ENCODE data around the gene SGPL1. TPM values are rescaled to one million over a fixed set of nuclear protein-coding genes. Genes with fewer than 3 reads are reported as not detected.

The SGPL1 gene
- total RNA-seq, 1 experiment from 2014 or later: 93.8 TPM

DNA sequence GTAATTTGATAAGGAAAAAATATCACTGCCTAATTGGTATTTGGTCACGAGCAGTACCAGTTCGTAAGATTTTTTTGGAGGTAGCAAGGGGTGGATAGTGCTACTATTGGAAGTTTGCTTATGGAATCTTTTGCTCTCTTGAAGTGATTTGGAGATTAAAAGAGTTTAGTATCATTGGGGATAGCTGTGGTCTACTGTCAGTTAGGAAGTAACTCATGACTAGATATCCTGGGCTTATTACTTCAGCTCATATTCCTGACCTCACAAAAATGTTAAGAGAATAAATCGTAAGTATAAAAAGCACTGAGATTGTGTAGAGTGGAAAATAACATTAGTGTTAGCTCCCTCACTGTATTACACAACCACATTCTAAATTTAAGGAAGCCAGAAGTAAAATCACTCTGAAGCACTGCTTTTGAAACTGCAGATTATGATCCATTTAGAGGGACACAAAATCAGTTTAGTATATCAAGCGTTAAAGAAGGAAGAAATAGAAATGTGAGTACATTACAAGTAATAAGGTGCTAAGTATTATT, 22.6 kb downstream of the SGPL1 start:
- ChIA-PET POLR2A (interaction anchor here (1.0 kb wide), 1 partner anchor 22 kb away, joined by 4 read pairs; no protein-coding TSS in a partner anchor), CTCF (no interaction called here)
- no peak overlapping the region for H3K27ac Mint-ChIP-seq (ENCODE audit: low read depth, unreplicated experiment)
- intact Hi-C loops (cut with micrococcal nuclease): no loop called here
- no peaks in the 10 kb centered on the region for H3K9me3 Mint-ChIP-seq (ENCODE audit: unreplicated experiment)
- H3K4me3 Mint-ChIP-seq (ENCODE audit: unreplicated experiment): no peak overlapping the region
- H3K27me3 Mint-ChIP-seq (ENCODE audit: insufficient read depth, unreplicated experiment): no peaks in the 10 kb centered on the region
- no peak for DNase-seq (ENCODE audit: unreplicated experiment)
- peaks cover 11% of the 10 kb centered on the region for H3K4me1 Mint-ChIP-seq (ENCODE audit: insufficient read depth, unreplicated experiment)
- no TSS peak for BruUV-seq (replicated peaks)
- H3K36me3 Mint-ChIP-seq (ENCODE audit: insufficient read depth, unreplicated experiment): peaks cover 24% of the 10 kb centered on the region
- TF ChIP-seq CTCF (IDR thresholded peaks at IDR 0.05; ENCODE audit: unreplicated experiment): no peak

GRCh38 chr10:70840836-70841235, 25.1 kb downstream of the SGPL1 start:
- Mint-ChIP-seq H3K27ac (ENCODE audit: low read depth, unreplicated experiment) (no peak overlapping the region), H3K36me3 (ENCODE audit: insufficient read depth, unreplicated experiment) (peaks cover 32% of the 10 kb centered on the region), H3K4me3 (ENCODE audit: unreplicated experiment) (no peak overlapping the region), H3K27me3 (ENCODE audit: insufficient read depth, unreplicated experiment) (no peaks in the 10 kb centered on the region), H3K4me1 (ENCODE audit: insufficient read depth, unreplicated experiment) (peaks cover 9% of the 10 kb centered on the region), H3K9me3 (ENCODE audit: unreplicated experiment) (no peaks in the 10 kb centered on the region)
- no peak for DNase-seq (ENCODE audit: unreplicated experiment)
- no peak for TF ChIP-seq CTCF (IDR thresholded peaks at IDR 0.05; ENCODE audit: unreplicated experiment)
- POLR2A ChIA-PET: no interaction called here
- intact Hi-C loops (cut with micrococcal nuclease): no loop called here
- CTCF ChIA-PET: interaction anchor here (0.6 kb wide), 1 partner anchor 736 kb away, joined by 3 read pairs; no protein-coding TSS in a partner anchor
- no TSS peak for BruUV-seq (replicated peaks)

DNA sequence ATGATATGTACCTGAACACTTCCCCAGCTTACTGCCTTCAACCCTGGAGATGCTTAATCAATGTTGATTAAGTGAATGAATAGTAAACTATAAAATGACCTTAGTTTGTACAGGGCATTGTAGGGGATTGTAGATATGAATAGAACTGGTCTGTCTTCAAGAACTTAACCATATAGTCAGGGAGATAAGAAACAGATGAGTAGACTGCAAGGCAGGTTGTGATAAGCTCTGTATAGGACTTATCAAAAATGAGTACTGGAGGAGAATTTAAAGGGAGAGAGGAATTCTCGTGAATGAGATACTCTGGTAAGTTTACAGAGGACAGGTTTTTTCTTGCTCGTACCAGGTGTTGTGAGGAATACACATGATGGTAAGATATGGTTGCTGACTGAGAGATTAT, 27.6 kb downstream of the SGPL1 start:
- CTCF ChIA-PET: interaction anchor here (0.6 to 1.4 kb wide), 2 partner anchors 27 to 281 kb away, joined by 5 to 6 read pairs; no protein-coding TSS in a partner anchor
- no TSS peak for BruUV-seq (replicated peaks)
- H3K4me1 Mint-ChIP-seq (ENCODE audit: insufficient read depth, unreplicated experiment): no peaks in the 10 kb centered on the region
- POLR2A ChIA-PET: interaction anchor here (0.9 to 1.2 kb wide), 2 partner anchors 16 to 26 kb away, joined by 3 to 5 read pairs; no protein-coding TSS in a partner anchor
- TF ChIP-seq CTCF (IDR thresholded peaks at IDR 0.05; ENCODE audit: unreplicated experiment): no peak
- H3K9me3 Mint-ChIP-seq (ENCODE audit: unreplicated experiment): no peaks in the 10 kb centered on the region
- no peaks in the 10 kb centered on the region for H3K27me3 Mint-ChIP-seq (ENCODE audit: insufficient read depth, unreplicated experiment)
- no peak overlapping the region for H3K27ac Mint-ChIP-seq (ENCODE audit: low read depth, unreplicated experiment)
- DNase-seq (ENCODE audit: unreplicated experiment): no peak
- no peak overlapping the region for H3K4me3 Mint-ChIP-seq (ENCODE audit: unreplicated experiment)
- intact Hi-C loops (cut with micrococcal nuclease): no loop called here
- H3K36me3 Mint-ChIP-seq (ENCODE audit: insufficient read depth, unreplicated experiment): peaks cover 36% of the 10 kb centered on the region

GRCh38 chr10:70843776-70844489, 28.2 kb downstream of the SGPL1 start:
- ChIA-PET POLR2A (interaction anchor here (1.2 kb wide), 1 partner anchor 17 kb away, joined by 5 read pairs; no protein-coding TSS in a partner anchor), CTCF (interaction anchor here (0.6 to 1.4 kb wide), 2 partner anchors 27 to 282 kb away, joined by 5 to 6 read pairs; no protein-coding TSS in a partner anchor)
- H3K36me3 Mint-ChIP-seq (ENCODE audit: insufficient read depth, unreplicated experiment): peaks cover 35% of the 10 kb centered on the region
- H3K27me3 Mint-ChIP-seq (ENCODE audit: insufficient read depth, unreplicated experiment): no peaks in the 10 kb centered on the region
- H3K9me3 Mint-ChIP-seq (ENCODE audit: unreplicated experiment): no peaks in the 10 kb centered on the region
- H3K4me3 Mint-ChIP-seq (ENCODE audit: unreplicated experiment): no peak overlapping the region
- intact Hi-C loops (cut with micrococcal nuclease): no loop called here
- no peak overlapping the region for H3K27ac Mint-ChIP-seq (ENCODE audit: low read depth, unreplicated experiment)
- H3K4me1 Mint-ChIP-seq (ENCODE audit: insufficient read depth, unreplicated experiment): peaks cover 3% of the 10 kb centered on the region
- BruUV-seq (replicated peaks): no TSS peak
- DNase-seq (ENCODE audit: unreplicated experiment): no peak
- TF ChIP-seq CTCF (IDR thresholded peaks at IDR 0.05; ENCODE audit: unreplicated experiment): no peak

All from MCF 10A (cell line).